Hepatocyte (in vitro differentiated cells): ENCODE results near the gene CLEC16A. TPM values are rescaled to one million over a fixed set of nuclear protein-coding genes. Genes with fewer than 3 reads are reported as not detected.

Experiments
- DNase-seq: peaks from one replicate; pipeline ENCODE4 v3.0.0-alpha.2; 2016; ENCODE audit warnings: low spot score
- H2AFZ ChIP-seq: fragments of 200-600 bp; sonication (generic); 2 replicates; pipeline ENCODE4 v1.6.0; 2016; ENCODE audit warnings: antibody characterized with exemption, mild to moderate bottlenecking
- H3K27ac ChIP-seq: fragments of 200-600 bp; sonication (generic); 2 replicates; pipeline ENCODE4 v1.5.1; 2016; ENCODE audit warnings: mild to moderate bottlenecking
- H3K27me3 ChIP-seq: fragments of 200-600 bp; sonication (generic); 2 replicates; pipeline ENCODE4 v1.6.1; 2016
- H3K36me3 ChIP-seq: fragments of 200-600 bp; sonication (generic); replicated peaks from 2 replicates; pipeline ENCODE4 v1.5.1; 2016; ENCODE audit warnings: low read depth; ENCODE audit not compliant: insufficient read depth
- H3K4me1 ChIP-seq: fragments of 200-600 bp; sonication (generic); 2 replicates; pipeline ENCODE4 v1.5.1; 2016; ENCODE audit warnings: mild to moderate bottlenecking, moderate library complexity; ENCODE audit not compliant: insufficient read depth
- H3K4me2 ChIP-seq: fragments of 200-600 bp; sonication (generic); 2 replicates; pipeline ENCODE4 v1.6.0; 2016
- H3K4me3 ChIP-seq: fragments of 200-600 bp; sonication (generic); 2 replicates; pipeline ENCODE4 v1.5.1; 2016; ENCODE audit warnings: mild to moderate bottlenecking
- H3K79me2 ChIP-seq: fragments of 200-600 bp; sonication (generic); 2 replicates; pipeline ENCODE4 v1.6.0; 2017; ENCODE audit warnings: mild to moderate bottlenecking
- H3K9me2 ChIP-seq: fragments of 200-600 bp; sonication (generic); replicated peaks from 2 replicates; pipeline ENCODE4 v1.6.0; 2017; ENCODE audit warnings: mild to moderate bottlenecking; ENCODE audit not compliant: insufficient read depth
- H3K9me3 ChIP-seq: fragments of 200-600 bp; sonication (generic); 2 replicates; pipeline ENCODE4 v1.5.1; 2016; ENCODE audit warnings: low read depth, mild to moderate bottlenecking
- H4K20me1 ChIP-seq: fragments of 200-600 bp; sonication (generic); 2 replicates; pipeline ENCODE4 v1.6.0; 2016; ENCODE audit warnings: mild to moderate bottlenecking; ENCODE audit not compliant: insufficient read depth, poor library complexity, severe bottlenecking
- EZH2 ChIP-seq: fragments of 200-600 bp; sonication (generic); IDR thresholded peaks from 2 replicates; pipeline ENCODE4 v1.6.1; 2016; ENCODE audit warnings: antibody characterized with exemption, mild to moderate bottlenecking, borderline replicate concordance
- EZH2phosphoT487 ChIP-seq: fragments of 200-600 bp; sonication (generic); IDR thresholded peaks from one replicate; pipeline ENCODE4 v1.6.1; 2018; ENCODE audit warnings: antibody characterized with exemption, mild to moderate bottlenecking, low read depth, moderate library complexity; ENCODE audit not compliant: unreplicated experiment, severe bottlenecking
- WGBS: methylation state at CpG from one replicate; pipeline ENCODE4 v1.1.6; 2016; ENCODE audit warnings: low lambda C conversion rate; ENCODE audit errors: missing lambda C conversion rate; 5-methylcytosine and 5-hydroxymethylcytosine counted together
- polyA plus RNA-seq: library from polyadenylated mRNA; unstranded; fragments of >200 nt; fragmentation: Nextera tagmentation; extraction: Ambion mirVana; gene quantifications from 2 replicates; pipeline ENCODE4 v1.2.1, GENCODE V29; 2016
- total RNA-seq: library from RNA; depleted of rRNA; stranded (reverse); fragments of >200 nt; gene quantifications from 2 replicates; pipeline ENCODE4 v1.2.3, GENCODE V29; 2014
- TF ChIP-seq, protein P1 (sequence below): fragments of 200-600 bp; sonication (generic); IDR thresholded peaks from 2 replicates; pipeline ENCODE4 v1.5.1; 2016; ENCODE audit warnings: antibody characterized with exemption, mild to moderate bottlenecking; ENCODE audit not compliant: poor library complexity

Gene CLEC16A
- total and polyA plus RNA-seq, 2 experiments from 2014 or later = 22.3 to 22.6 TPM

- Histone ChIP-seq H4K20me1 (no peaks in the 10 kb centered on the region), H3K36me3 (no peaks in the 10 kb centered on the region)
- 98% methylated on average over 8 of the region's 8 CpGs for WGBS
Measured at GRCh38 chr16:11039726-11040125, 95.4 kb downstream of the CLEC16A start.

DNA sequence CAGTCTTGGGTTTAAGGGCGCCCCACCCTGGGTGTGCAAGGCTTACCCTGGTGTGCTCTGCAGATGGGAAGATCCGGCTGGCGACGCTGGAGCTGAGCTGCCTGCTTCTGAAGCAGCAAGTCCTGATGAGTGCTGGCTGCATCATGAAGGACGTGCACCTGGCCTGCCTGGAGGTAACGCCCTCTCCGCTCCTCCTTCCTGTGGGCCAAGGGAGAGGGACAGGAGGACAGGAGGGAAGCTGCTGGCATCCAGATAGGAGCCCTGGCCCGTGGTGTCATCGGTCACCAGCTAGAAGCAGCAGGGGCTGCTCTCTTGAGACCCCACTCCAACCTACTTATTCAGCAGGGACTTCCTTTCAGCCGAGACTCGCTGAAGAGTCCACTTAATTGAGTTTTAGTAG, 97.8 kb downstream of the CLEC16A start:
- Histone ChIP-seq H4K20me1 (no peaks in the 10 kb centered on the region), H2AFZ (no peak overlapping the region), H3K9me2 (no peaks in the 10 kb centered on the region), H3K9me3 (no peaks in the 10 kb centered on the region), H3K36me3 (no peaks in the 10 kb centered on the region), H3K4me2 (no peak overlapping the region), H3K4me1 (peaks cover 16% of the 10 kb centered on the region), H3K27me3 (no peaks in the 10 kb centered on the region), H3K4me3 (no peak overlapping the region), H3K27ac (no peak overlapping the region), H3K79me2 (no peaks in the 10 kb centered on the region)
- DNase-seq = no peak
- TF ChIP-seq, protein P1, sequence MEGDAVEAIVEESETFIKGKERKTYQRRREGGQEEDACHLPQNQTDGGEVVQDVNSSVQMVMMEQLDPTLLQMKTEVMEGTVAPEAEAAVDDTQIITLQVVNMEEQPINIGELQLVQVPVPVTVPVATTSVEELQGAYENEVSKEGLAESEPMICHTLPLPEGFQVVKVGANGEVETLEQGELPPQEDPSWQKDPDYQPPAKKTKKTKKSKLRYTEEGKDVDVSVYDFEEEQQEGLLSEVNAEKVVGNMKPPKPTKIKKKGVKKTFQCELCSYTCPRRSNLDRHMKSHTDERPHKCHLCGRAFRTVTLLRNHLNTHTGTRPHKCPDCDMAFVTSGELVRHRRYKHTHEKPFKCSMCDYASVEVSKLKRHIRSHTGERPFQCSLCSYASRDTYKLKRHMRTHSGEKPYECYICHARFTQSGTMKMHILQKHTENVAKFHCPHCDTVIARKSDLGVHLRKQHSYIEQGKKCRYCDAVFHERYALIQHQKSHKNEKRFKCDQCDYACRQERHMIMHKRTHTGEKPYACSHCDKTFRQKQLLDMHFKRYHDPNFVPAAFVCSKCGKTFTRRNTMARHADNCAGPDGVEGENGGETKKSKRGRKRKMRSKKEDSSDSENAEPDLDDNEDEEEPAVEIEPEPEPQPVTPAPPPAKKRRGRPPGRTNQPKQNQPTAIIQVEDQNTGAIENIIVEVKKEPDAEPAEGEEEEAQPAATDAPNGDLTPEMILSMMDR = no peak
- TF ChIP-seq EZH2phosphoT487 (no peak), EZH2 (no peak)
- WGBS = 94% methylated on average over 11 of the region's 11 CpGs

More at GRCh38 chr16:11039726-11040125, 95.4 kb downstream of the CLEC16A start:
- TF ChIP-seq, protein P1 = no peak
- TF ChIP-seq EZH2 = no peak
- TF ChIP-seq EZH2phosphoT487 = no peak
- DNase-seq = no peak
- Histone ChIP-seq H3K9me2 (no peaks in the 10 kb centered on the region), H3K9me3 (no peaks in the 10 kb centered on the region), H3K79me2 (no peaks in the 10 kb centered on the region), H3K27me3 (no peaks in the 10 kb centered on the region), H3K4me3 (no peak overlapping the region), H3K4me1 (peaks cover under 1% of the 10 kb centered on the region), H3K27ac (no peak overlapping the region), H2AFZ (no peak overlapping the region), H3K4me2 (no peak overlapping the region)

DNA sequence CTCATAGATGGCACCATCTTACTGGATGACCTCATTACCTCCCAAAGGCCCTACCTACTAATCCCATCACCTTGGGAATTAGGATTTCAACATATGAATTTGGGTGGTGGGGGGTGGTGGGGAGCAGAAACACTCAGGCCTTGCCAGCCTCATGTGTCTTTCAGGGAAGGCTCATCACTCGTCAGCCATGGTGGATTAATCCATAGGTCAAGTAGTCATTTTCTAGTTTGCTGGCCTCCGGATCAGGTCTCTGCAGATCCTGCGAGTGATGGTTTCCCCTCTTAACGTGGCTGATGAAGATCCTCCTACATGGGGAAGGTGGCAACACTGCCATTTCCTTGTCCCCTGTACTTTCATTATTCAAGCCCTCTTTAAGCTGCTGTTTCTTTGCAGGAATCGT, 101.1 kb downstream of the CLEC16A start:
- peaks cover 33% of the 10 kb centered on the region for H3K4me1 ChIP-seq
- no peaks in the 10 kb centered on the region for H3K27me3 ChIP-seq
- H3K36me3 ChIP-seq = no peaks in the 10 kb centered on the region
- H3K27ac ChIP-seq = peak overlapping the region; percentile 84
- no peak for DNase-seq
- no peak overlapping the region for H2AFZ ChIP-seq
- H3K79me2 ChIP-seq = no peaks in the 10 kb centered on the region
- H4K20me1 ChIP-seq = no peaks in the 10 kb centered on the region
- TF ChIP-seq, protein P1 = no peak
- no peak for TF ChIP-seq EZH2phosphoT487
- TF ChIP-seq EZH2 = no peak
- no peak overlapping the region for H3K4me2 ChIP-seq
- H3K9me3 ChIP-seq = no peaks in the 10 kb centered on the region
- H3K4me3 ChIP-seq = no peak overlapping the region
- H3K9me2 ChIP-seq = no peaks in the 10 kb centered on the region
- 94% methylated on average over 5 of the region's 5 CpGs for WGBS

DNA sequence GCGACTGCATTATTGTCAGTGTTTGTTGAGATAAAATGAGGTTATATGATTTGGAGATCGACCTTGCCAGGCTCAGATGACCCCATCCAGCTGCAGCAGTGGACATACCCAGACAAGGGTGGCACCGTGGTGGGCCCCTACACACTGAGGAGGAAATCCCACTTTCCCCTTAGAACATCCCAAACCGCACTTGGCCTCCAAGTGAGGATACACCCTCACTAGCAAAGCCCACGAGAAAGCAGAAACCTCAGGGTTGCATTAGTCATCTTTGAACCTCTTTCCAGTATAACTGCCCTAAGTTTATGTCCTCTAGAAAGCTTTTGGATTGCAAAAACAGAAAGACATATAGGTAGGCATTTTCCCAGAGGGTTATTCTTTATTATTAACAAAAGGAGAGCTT, 101.5 kb downstream of the CLEC16A start:
- Histone ChIP-seq H4K20me1 (no peaks in the 10 kb centered on the region), H2AFZ (no peak overlapping the region), H3K36me3 (no peaks in the 10 kb centered on the region), H3K27me3 (no peaks in the 10 kb centered on the region), H3K27ac (peak overlapping the region; percentile 84), H3K4me3 (no peak overlapping the region), H3K79me2 (no peaks in the 10 kb centered on the region), H3K9me3 (no peaks in the 10 kb centered on the region), H3K9me2 (no peaks in the 10 kb centered on the region), H3K4me2 (no peak overlapping the region), H3K4me1 (peaks cover 33% of the 10 kb centered on the region)
- TF ChIP-seq EZH2phosphoT487 (no peak), EZH2 (no peak)
- TF ChIP-seq, protein P1 = no peak
- 75% methylated on average over 5 of the region's 5 CpGs for WGBS
- DNase-seq = no peak
